Stimulated activated CD4-positive, alpha-beta T cell treated with anti-CD3 and anti-CD28 coated beads, Interleukin-15, amount 100 ng/mL, for 48 hours (primary cell): ENCODE measurements around the gene SLC15A2.

Experiments used
- DNase-seq, 2 donors: peaks; one replicate each; pipeline ENCODE4 v3.0.0-alpha.2; 2020; ENCODE audit warnings: low read depth in 2 of 2

SLC15A2 gene

DNA sequence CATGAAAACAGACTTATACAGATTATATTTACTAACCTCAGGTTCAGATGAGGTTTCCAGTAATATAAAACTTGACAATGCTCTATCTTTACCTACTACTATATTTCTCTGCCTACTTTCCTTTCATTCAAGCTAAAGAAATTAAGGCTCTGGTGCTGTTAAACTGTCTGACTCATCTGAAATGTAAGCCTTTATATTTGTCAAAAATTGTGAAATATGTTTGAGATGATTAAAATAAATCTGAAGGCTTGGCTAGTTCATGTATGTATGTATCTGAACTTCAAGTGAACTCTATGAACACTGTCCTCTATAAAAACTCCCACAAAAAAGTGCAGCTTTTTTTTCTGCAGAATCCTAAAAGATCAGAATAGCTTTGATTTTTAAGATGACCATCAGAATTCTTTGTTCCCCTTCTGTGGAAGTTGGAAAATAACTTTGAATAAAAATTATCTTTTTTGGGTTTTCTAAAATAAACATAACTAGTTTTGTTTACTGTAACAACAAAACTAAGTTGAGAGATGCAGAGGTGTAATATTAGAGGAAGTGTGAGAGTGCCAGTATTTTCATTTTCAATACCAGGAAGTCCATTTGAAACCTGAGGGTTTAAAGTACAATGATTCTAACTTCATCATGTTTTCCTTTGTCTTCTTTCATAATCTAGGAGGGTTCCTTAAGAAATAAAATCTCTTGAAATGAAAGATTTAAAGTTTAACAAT, 85.7 kb downstream of the SLC15A2 start:
- no peak for DNase-seq

DNA sequence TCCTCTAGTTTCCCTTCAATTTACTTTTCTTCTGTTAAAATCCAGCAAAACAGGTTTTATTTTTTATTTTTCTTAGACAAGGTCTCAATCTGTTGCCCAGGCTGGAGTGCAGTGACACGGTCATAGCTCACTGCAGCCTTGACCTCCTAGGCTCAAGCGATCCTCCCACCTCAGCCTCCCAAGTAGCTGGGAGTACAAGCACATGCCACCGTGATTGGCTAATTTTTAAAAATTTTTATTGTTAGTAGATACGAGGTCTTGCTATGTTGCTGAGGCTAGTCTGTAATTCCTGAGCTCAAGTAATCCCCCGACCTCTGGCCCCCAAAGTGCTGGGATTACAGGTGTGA, 86.2 kb downstream of the SLC15A2 start:
- DNase-seq = no peak

GRCh38 chr3:121981473-121981872, 87.3 kb downstream of the SLC15A2 start:
- DNase-seq = no peak

DNA sequence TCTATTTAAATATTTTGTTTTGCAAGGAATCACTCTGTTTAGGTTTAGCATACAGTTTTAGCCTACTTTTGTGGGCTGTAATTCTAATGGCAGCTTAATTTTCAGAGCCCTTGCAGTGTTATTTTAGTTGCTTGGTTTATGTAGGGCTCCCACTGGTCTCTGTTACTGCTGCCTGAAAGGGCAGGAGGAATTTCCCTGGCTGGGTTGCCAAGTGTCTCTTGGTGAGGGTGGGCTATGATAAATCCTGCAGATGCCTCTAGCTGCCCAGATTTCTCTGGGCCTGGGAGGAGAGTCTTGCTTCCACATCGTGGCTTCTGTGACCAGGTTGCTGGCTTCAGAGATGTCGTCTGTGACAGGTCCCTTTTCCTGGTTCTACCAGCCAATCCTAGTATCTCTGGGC, 91.6 kb downstream of the SLC15A2 start:
- no peak for DNase-seq

DNA sequence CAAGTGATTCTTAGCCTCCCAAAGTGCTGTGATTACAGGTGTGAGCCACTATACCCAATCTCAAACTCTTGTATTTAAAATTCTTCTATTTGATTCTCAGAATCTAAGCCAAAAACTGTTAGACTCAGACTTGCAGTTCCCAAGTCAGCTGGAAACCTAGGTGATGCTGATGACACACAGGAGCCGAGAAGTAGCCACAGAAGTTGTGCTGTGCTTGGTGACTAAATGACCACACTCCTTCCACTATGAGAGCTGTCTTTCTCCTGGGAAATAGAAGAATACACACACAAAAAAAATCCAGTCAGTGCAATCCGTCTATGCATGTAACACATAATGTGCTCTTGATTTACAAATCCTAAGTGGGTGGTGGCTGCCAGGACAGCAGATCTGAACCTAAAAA, 93.9 kb downstream of the SLC15A2 start:
- no peak for DNase-seq

GRCh38 chr3:121989943-121990342, 95.7 kb downstream of the SLC15A2 start:
- DNase-seq = no peak

DNA sequence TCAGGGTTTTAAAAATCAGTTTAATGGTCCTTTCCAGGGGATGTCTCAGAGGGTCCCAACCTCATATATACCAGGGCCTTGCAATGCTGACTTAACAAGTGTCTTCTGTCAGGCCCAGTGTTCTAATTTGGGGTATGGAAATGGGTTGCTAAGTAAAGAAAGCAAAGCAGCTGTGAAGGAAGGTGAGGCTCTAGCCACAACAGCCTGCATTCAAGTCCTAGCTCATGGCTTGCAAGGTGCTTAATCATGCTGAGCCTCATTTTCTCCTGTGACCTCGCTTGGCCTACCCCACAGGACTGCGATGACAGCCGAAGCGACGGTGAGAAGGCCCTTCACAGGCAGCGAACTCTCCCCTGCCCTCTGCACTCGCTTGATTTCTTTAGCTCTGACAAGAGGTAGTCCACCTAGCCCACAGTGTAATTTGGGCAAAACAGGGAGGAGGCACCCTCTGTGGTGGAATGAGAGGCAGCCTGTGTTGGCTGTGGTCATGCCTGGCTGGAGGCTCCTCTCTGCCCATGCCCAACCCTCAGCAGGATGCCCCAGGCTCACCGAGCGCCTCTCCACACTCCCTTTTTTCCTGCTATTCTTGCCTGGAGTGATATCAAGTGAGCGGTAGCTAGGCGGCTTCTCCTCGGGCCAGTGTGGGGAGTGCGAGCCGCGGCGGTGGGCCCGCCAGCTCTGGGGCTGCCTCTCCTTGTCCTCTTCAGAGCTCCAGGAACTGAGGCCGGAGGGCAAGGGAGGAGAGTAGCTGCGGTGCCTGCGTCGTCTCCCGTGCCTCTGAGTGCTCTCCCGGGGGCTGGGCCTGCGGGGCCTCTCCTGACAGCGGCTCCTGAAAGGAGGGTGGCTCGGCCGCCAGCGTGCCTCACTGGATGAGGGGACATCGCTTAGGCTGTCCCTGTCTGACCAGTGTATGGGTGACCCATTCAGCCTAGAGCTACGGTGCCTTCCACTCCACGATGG, 98.7 kb downstream of the SLC15A2 start:
- DNase-seq = no peak
